Motor neuron (in vitro differentiated cells): ENCODE results near the gene RADIL. TPM values are rescaled to one million over a fixed set of nuclear protein-coding genes. Genes with fewer than 3 reads are reported as not detected.

Experiments
- ATAC-seq, 8 experiments: fragments of 200-7000 bp; cut with Tn5 transposase; replicated peaks in 6 of 8; 2 replicates each; pipeline ENCODE4 v1.8.0; 2021; ENCODE audit warnings: mild to moderate bottlenecking in 8 of 8, moderate library complexity in 8 of 8
- H3K27ac ChIP-seq, 2 donors: fragments of 250-450 bp; sonication (Bioruptor Pico); 2 replicates each; pipeline ENCODE4 v1.9.0; 2021; ENCODE audit warnings: antibody characterized with exemption in 2 of 2, mild to moderate bottlenecking in 2 of 2, moderate library complexity in 1 of 2
- H3K4me1 ChIP-seq, 2 donors: fragments of 250-450 bp; sonication (Bioruptor Pico); replicated peaks in 1 of 2; 2 replicates each; pipeline ENCODE4 v1.6.1; 2021; ENCODE audit warnings: antibody characterized with exemption in 2 of 2, mild to moderate bottlenecking in 2 of 2, moderate library complexity in 1 of 2
- H3K4me3 ChIP-seq, 5 donors: fragments of 250-450 bp; sonication (Bioruptor Pico); 2 replicates each; pipeline ENCODE4 v1.9.0; 2021; ENCODE audit warnings: antibody characterized with exemption in 5 of 5, mild to moderate bottlenecking in 5 of 5, moderate library complexity in 4 of 5
- WGBS, 10 experiments: fragments of 450-650 bp; shearing (Covaris generic); methylation state at CpG; one replicate each; pipeline ENCODE4 v1.0.0; 2022; 5-methylcytosine and 5-hydroxymethylcytosine counted together
- in situ Hi-C, 9 experiments: fragments of 400-800 bp; cut with MboI; loops; one replicate each; pipeline ENCODE4 v1.15.0; 2021; ENCODE audit warnings: low sequenced_read_pairs in 9 of 9, low pct_unique_long_range_greater_than_20kb in 2 of 9; ENCODE audit not compliant: unreplicated experiment in 9 of 9
- total RNA-seq, 8 experiments: library from RNA; unstranded; fragments of 300-600 nt; gene quantifications; 2 replicates each; pipeline versions ENCODE4 v1.2.3 to v1.2.4, GENCODE V29; 2022

RADIL gene
- total RNA-seq, 8 experiments from 2014 or later: 0.15 to 7.7 (median 4.6) TPM

GRCh38 chr7:4857189-4857588 lies 26.3 kb downstream of the RADIL start:
- peaks cover 0 to 7% of the 10 kb centered on the region in 2 donors for H3K4me1 ChIP-seq
- WGBS, 10 experiments: 57 to 82% (median 64%) methylated on average over 3 of the region's 3 CpGs; no CpG with 5 or more reads in 1 of the 10 experiments
- H3K4me3 ChIP-seq: no peak overlapping the region
- in situ Hi-C loops: no loop called here
- no peak overlapping the region for H3K27ac ChIP-seq
- ATAC-seq: no peak

GRCh38 chr7:4856336-4857057 lies 27.0 kb downstream of the RADIL start:
- Histone ChIP-seq H3K4me1 (peaks cover 0 to 7% of the 10 kb centered on the region in 2 donors), H3K4me3 (no peak overlapping the region), H3K27ac (no peak overlapping the region)
- ATAC-seq: peak in 5 of 8 experiments; percentile 45 to 71 (median 59)
- WGBS, 10 experiments: 40 to 87% (median 78%) methylated on average over 5 to 10 of the region's 10 CpGs; no CpG with 5 or more reads in 1 of the 10 experiments
- in situ Hi-C loops: no loop called here

- no peak overlapping the region for H3K4me3 ChIP-seq
- peaks cover 0 to 7% of the 10 kb centered on the region in 2 donors for H3K4me1 ChIP-seq
- no peak overlapping the region for H3K27ac ChIP-seq
- 53 to 100% (median 90%) methylated on average over 1 to 5 of the region's 6 CpGs; no CpG with 5 or more reads in 1 of the 10 experiments for WGBS, 10 experiments
- in situ Hi-C loops: no loop called here
- no peak for ATAC-seq
Observed at GRCh38 chr7:4854916-4855315, 28.6 kb downstream of the RADIL start.

GRCh38 chr7:4851459-4852422 lies 31.8 kb downstream of the RADIL start:
- in situ Hi-C loops: no loop called here
- no peak for ATAC-seq
- 53 to 100% (median 84%) methylated on average over 2 to 5 of the region's 6 CpGs; no CpG with 5 or more reads in 1 of the 10 experiments for WGBS, 10 experiments
- peaks cover 5 to 11% of the 10 kb centered on the region in 2 donors for H3K4me1 ChIP-seq
- H3K27ac ChIP-seq: no peak overlapping the region
- no peak overlapping the region for H3K4me3 ChIP-seq

GRCh38 chr7:4850262-4850795 lies 33.2 kb downstream of the RADIL start:
- Histone ChIP-seq H3K4me3 (no peak overlapping the region), H3K4me1 (peaks cover 5 to 6% of the 10 kb centered on the region in 2 donors), H3K27ac (no peak overlapping the region)
- no peak for ATAC-seq
- in situ Hi-C loops: no loop called here
- 80% methylated on average over 1 of the region's 8 CpGs; no CpG with 5 or more reads in 9 of the 10 experiments for WGBS, 10 experiments

GRCh38 chr7:4849390-4849789 lies 34.1 kb downstream of the RADIL start:
- peaks cover 5 to 6% of the 10 kb centered on the region in 2 donors for H3K4me1 ChIP-seq
- in situ Hi-C loops: loop anchor here in 1 of 9 experiments (25.0 kb wide), 1 partner anchor 238 kb away; no protein-coding TSS in a partner anchor
- no peak overlapping the region for H3K4me3 ChIP-seq
- H3K27ac ChIP-seq: no peak overlapping the region
- WGBS, 10 experiments: 0 to 73% (median 50%) methylated on average over 1 to 4 of the region's 4 CpGs; no CpG with 5 or more reads in 2 of the 10 experiments
- peak; percentile 22 to 86 (median 70) for ATAC-seq

- ATAC-seq: peak in 7 of 8 experiments; percentile 32 to 87 (median 57)
Observed at GRCh38 chr7:4845740-4846142, 37.8 kb downstream of the RADIL start.

GRCh38 chr7:4842319-4843064 lies 41.0 kb downstream of the RADIL start:
- ATAC-seq: no peak
- Histone ChIP-seq H3K4me3 (no peak overlapping the region), H3K4me1 (peaks cover 13 to 17% of the 10 kb centered on the region in 2 donors), H3K27ac (no peak overlapping the region)
- in situ Hi-C loops: loop anchor here in 1 of 9 experiments (25.0 kb wide), 1 partner anchor 245 kb away; no protein-coding TSS in a partner anchor
- 28 to 92% (median 70%) methylated on average over 2 to 11 of the region's 22 CpGs; no CpG with 5 or more reads in 1 of the 10 experiments for WGBS, 10 experiments

More at GRCh38 chr7:4845740-4846142, 37.8 kb downstream of the RADIL start:
- peak overlapping the region in 1 of 2 donors; percentile 6 for H3K27ac ChIP-seq
- in situ Hi-C loops: loop anchor here in 1 of 9 experiments (25.0 kb wide), 1 partner anchor 242 kb away; no protein-coding TSS in a partner anchor
- no peak overlapping the region for H3K4me3 ChIP-seq
- WGBS, 10 experiments: 7 to 72% (median 50%) methylated on average over 3 to 16 of the region's 18 CpGs; no CpG with 5 or more reads in 3 of the 10 experiments
- H3K4me1 ChIP-seq: peaks cover 5 to 6% of the 10 kb centered on the region in 2 donors

GRCh38 chr7:4841836-4842235 lies 41.7 kb downstream of the RADIL start:
- ATAC-seq: no peak
- 60 to 100% (median 94%) methylated on average over 1 to 7 of the region's 13 CpGs; no CpG with 5 or more reads in 3 of the 10 experiments for WGBS, 10 experiments
- peaks cover 20 to 24% of the 10 kb centered on the region in 2 donors for H3K4me1 ChIP-seq
- in situ Hi-C loops: loop anchor here in 1 of 9 experiments (25.0 kb wide), 1 partner anchor 245 kb away; no protein-coding TSS in a partner anchor
- H3K27ac ChIP-seq: no peak overlapping the region
- H3K4me3 ChIP-seq: no peak overlapping the region

GRCh38 chr7:4841007-4841784 lies 42.3 kb downstream of the RADIL start:
- WGBS, 10 experiments: 27 to 100% (median 90%) methylated on average over 2 to 10 of the region's 17 CpGs; no CpG with 5 or more reads in 2 of the 10 experiments
- H3K27ac ChIP-seq: no peak overlapping the region
- ATAC-seq: no peak

GRCh38 chr7:4840079-4840501 lies 43.4 kb downstream of the RADIL start:
- Histone ChIP-seq H3K4me1 (peaks cover 21 to 24% of the 10 kb centered on the region in 2 donors), H3K27ac (no peak overlapping the region), H3K4me3 (no peak overlapping the region)
- ATAC-seq: no peak
- 60 to 100% (median 80%) methylated on average over 1 to 7 of the region's 16 CpGs; no CpG with 5 or more reads in 6 of the 10 experiments for WGBS, 10 experiments
- in situ Hi-C loops: loop anchor here in 1 of 9 experiments (25.0 kb wide), 1 partner anchor 247 kb away; no protein-coding TSS in a partner anchor

More at GRCh38 chr7:4841007-4841784, 42.3 kb downstream of the RADIL start:
- H3K4me1 ChIP-seq: peaks cover 21 to 24% of the 10 kb centered on the region in 2 donors
- no peak overlapping the region for H3K4me3 ChIP-seq
- in situ Hi-C loops: loop anchor here in 1 of 9 experiments (25.0 kb wide), 1 partner anchor 246 kb away; no protein-coding TSS in a partner anchor
